ENCODE measurements around the gene B4GALT4.
"Not testable (repeated sequence)": the region's sequence is repeated elsewhere in the genome, so short reads cannot be mapped to it uniquely, and the experiment has no call there.

B4GALT4 gene

GRCh38 chr3:119276680-119277079 is 36.0 kb upstream of the B4GALT4 start:
- Histone ChIP-seq H3K27ac (no peak overlapping the region), H3K36me3 (no peaks in the 10 kb centered on the region), H3K4me3 (ENCODE audit: low read depth, low read length) (no peak overlapping the region), H3K9me3 (ENCODE audit: severe bottlenecking) (no peaks in the 10 kb centered on the region), H3K27me3 (ENCODE audit: insufficient read depth, low read depth, severe bottlenecking) (no peaks in the 10 kb centered on the region)
- DNase-seq, result no peak
- TF ChIP-seq CTCF (IDR thresholded peaks at IDR 0.05; ENCODE audit: low read depth, low read length), result no peak

- H3K27ac ChIP-seq; H3K36me3 ChIP-seq; H3K4me3 ChIP-seq (ENCODE audit: low read depth, low read length); DNase-seq; H3K27me3 ChIP-seq (ENCODE audit: insufficient read depth, low read depth, severe bottlenecking); H3K9me3 ChIP-seq (ENCODE audit: severe bottlenecking): not testable (repeated sequence)
Observed at GRCh38 chr3:119270212-119270611, 29.5 kb upstream of the B4GALT4 start.

GRCh38 chr3:119261055-119261454 is 20.4 kb upstream of the B4GALT4 start:
- DNase-seq, result no peak
- Histone ChIP-seq H3K36me3 (no peaks in the 10 kb centered on the region), H3K9me3 (ENCODE audit: severe bottlenecking) (no peaks in the 10 kb centered on the region), H3K27ac (no peak overlapping the region), H3K4me3 (ENCODE audit: low read depth, low read length) (no peak overlapping the region), H3K27me3 (ENCODE audit: insufficient read depth, low read depth, severe bottlenecking) (no peaks in the 10 kb centered on the region)
- no peak for TF ChIP-seq CTCF (IDR thresholded peaks at IDR 0.05; ENCODE audit: low read depth, low read length)

GRCh38 chr3:119259821-119260220 is 19.1 kb upstream of the B4GALT4 start:
- Histone ChIP-seq H3K4me3 (ENCODE audit: low read depth, low read length) (no peak overlapping the region), H3K27me3 (ENCODE audit: insufficient read depth, low read depth, severe bottlenecking) (no peaks in the 10 kb centered on the region), H3K9me3 (ENCODE audit: severe bottlenecking) (no peaks in the 10 kb centered on the region), H3K27ac (no peak overlapping the region), H3K36me3 (no peaks in the 10 kb centered on the region)
- no peak for DNase-seq
- TF ChIP-seq CTCF (IDR thresholded peaks at IDR 0.05; ENCODE audit: low read depth, low read length), result no peak

GRCh38 chr3:119258915-119259314 is 18.2 kb upstream of the B4GALT4 start:
- TF ChIP-seq CTCF (IDR thresholded peaks at IDR 0.05; ENCODE audit: low read depth, low read length), result no peak
- Histone ChIP-seq H3K27ac (no peak overlapping the region), H3K36me3 (no peaks in the 10 kb centered on the region), H3K27me3 (ENCODE audit: insufficient read depth, low read depth, severe bottlenecking) (no peaks in the 10 kb centered on the region), H3K9me3 (ENCODE audit: severe bottlenecking) (no peaks in the 10 kb centered on the region), H3K4me3 (ENCODE audit: low read depth, low read length) (no peak overlapping the region)
- no peak for DNase-seq

GRCh38 chr3:119257654-119258410 is 17.2 kb upstream of the B4GALT4 start:
- no peak overlapping the region for H3K4me3 ChIP-seq (ENCODE audit: low read depth, low read length)
- no peaks in the 10 kb centered on the region for H3K27me3 ChIP-seq (ENCODE audit: insufficient read depth, low read depth, severe bottlenecking)
- H3K27ac ChIP-seq, result no peak overlapping the region
- no peaks in the 10 kb centered on the region for H3K9me3 ChIP-seq (ENCODE audit: severe bottlenecking)
- TF ChIP-seq CTCF (IDR thresholded peaks at IDR 0.05; ENCODE audit: low read depth, low read length), result no peak
- H3K36me3 ChIP-seq, result no peaks in the 10 kb centered on the region
- no peak for DNase-seq
